HG03442 (cell line): ENCODE results near the gene BAIAP2.
"Not testable (repeated sequence)": the region's sequence is repeated elsewhere in the genome, so short reads cannot be mapped to it uniquely, and the experiment has no call there.

Experiments used
- ATAC-seq: cut with Tn5 transposase; IDR thresholded peaks from one replicate; pipeline ENCODE4 v1.9.1; 2021; ENCODE audit warnings: mild to moderate bottlenecking, moderate library complexity; ENCODE audit not compliant: unreplicated experiment

Gene BAIAP2

GRCh38 chr17:81000631-81001357, 34.2 kb upstream of the BAIAP2 start:
- ATAC-seq: no peak

- ATAC-seq: no peak
These were observed 33.0 kb upstream of the BAIAP2 start for GRCh38 chr17:81002013-81002384.

- ATAC-seq: no peak
These were observed 32.3 kb upstream of the BAIAP2 start for GRCh38 chr17:81002409-81003361.

- ATAC-seq: no peak
These were observed 31.1 kb upstream of the BAIAP2 start for GRCh38 chr17:81003711-81004475.

GRCh38 chr17:81006891-81007290, 28.1 kb upstream of the BAIAP2 start:
- no peak for ATAC-seq

GRCh38 chr17:81008140-81008539, 26.8 kb upstream of the BAIAP2 start:
- ATAC-seq: no peak

- no peak for ATAC-seq
These were observed 25.8 kb upstream of the BAIAP2 start for GRCh38 chr17:81009136-81009535.

GRCh38 chr17:81010935-81011334, 24.0 kb upstream of the BAIAP2 start:
- no peak for ATAC-seq

- no peak for ATAC-seq
These were observed 23.0 kb upstream of the BAIAP2 start for GRCh38 chr17:81011951-81012350.

- no peak for ATAC-seq
These were observed 22.1 kb upstream of the BAIAP2 start for GRCh38 chr17:81012574-81013447.

- ATAC-seq: no peak
These were observed 21.3 kb upstream of the BAIAP2 start for GRCh38 chr17:81013642-81014041.

GRCh38 chr17:81015136-81015535, 19.8 kb upstream of the BAIAP2 start:
- ATAC-seq: no peak

- no peak for ATAC-seq
These were observed 18.4 kb upstream of the BAIAP2 start for GRCh38 chr17:81016575-81016974.

GRCh38 chr17:81017330-81017729, 17.6 kb upstream of the BAIAP2 start:
- ATAC-seq: not testable (repeated sequence)

- ATAC-seq: no peak
These were observed 16.7 kb upstream of the BAIAP2 start for GRCh38 chr17:81018044-81018802.

GRCh38 chr17:81019563-81020442, 15.1 kb upstream of the BAIAP2 start:
- no peak for ATAC-seq

- ATAC-seq: no peak
These were observed 14.5 kb upstream of the BAIAP2 start for GRCh38 chr17:81020443-81020766.

GRCh38 chr17:81020767-81021497, 14.0 kb upstream of the BAIAP2 start:
- no peak for ATAC-seq
